HCT116 (cell line): ENCODE measurements around the gene IL12B. TPM values are rescaled to one million over a fixed set of nuclear protein-coding genes. Genes with fewer than 3 reads are reported as not detected.
"Not testable (repeated sequence)": the region's sequence is repeated elsewhere in the genome, so short reads cannot be mapped to it uniquely, and the experiment has no call there.

Experiments
- ATAC-seq: fragments of 200-7000 bp; cut with Tn5 transposase; 2 replicates; pipeline ENCODE4 v1.9.1; 2020; ENCODE audit warnings: mild to moderate bottlenecking, moderate library complexity
- BruUV-seq: library from RNA; stranded (reverse); fragments of 400-500 nt; replicated peaks from 2 replicates; lab custom pipeline; 2021; lab: Mats Ljungman, UMichigan
- CTCF ChIA-PET: fragments of 300-600 bp; sonication (Branson Sonifier 250); formaldehyde crosslinking; loops from one replicate; lab custom pipeline; 2021; ENCODE audit warnings: antibody characterized with exemption; lab: Charles Lee
- POLR2A ChIA-PET: fragments of 300-600, 350-600 bp; sonication (Branson Sonifier 250); formaldehyde crosslinking; loops from one replicate; lab custom pipeline; 2021; ENCODE audit warnings: antibody characterized with exemption; lab: Charles Lee
- RAD21 ChIA-PET, 2 experiments: fragments of 300-600 bp; sonication (Branson Sonifier 250); formaldehyde crosslinking; loops; one replicate each; lab custom pipeline; 2023; ENCODE audit warnings: low total read pairs in 2 of 2; ENCODE audit not compliant: uncharacterized antibody in 2 of 2, unreplicated experiment in 2 of 2, low non-redundant PET in 1 of 2; lab: Charles Lee
- DNase-seq: peaks from one replicate; pipeline ENCODE4 v3.0.0-alpha.2; 2010; ENCODE audit warnings: low read depth, low spot score
- H2AFZ ChIP-seq: fragments of 200-600 bp; shearing (Covaris generic), sonication (generic); 2 replicates; pipeline ENCODE4 v1.6.1; 2017; ENCODE audit warnings: low read depth, mixed run types, mixed read lengths, antibody characterized with exemption, low read length; ENCODE audit not compliant: poor library complexity, severe bottlenecking
- H3K27ac ChIP-seq: 2 replicates; pipeline ENCODE4 v1.5.1; 2012; ENCODE audit warnings: low read depth, low read length
- H3K27me3 ChIP-seq: fragments of 200-600 bp; sonication (generic); 2 replicates; pipeline ENCODE4 v1.6.1; 2016; ENCODE audit warnings: mixed run types, low read length, mixed read lengths; ENCODE audit not compliant: insufficient read depth
- H3K36me3 ChIP-seq, 2 experiments: fragments of 200-500 bp in 1 of 2; fragments of 200-600 bp in 1 of 2; sonication (Bioruptor generic) in 1 of 2; sonication (generic) in 1 of 2; 2 replicates each; pipeline versions ENCODE4 v1.5.1 to v1.6.1; 2014 to 2016; ENCODE audit warnings: low read length in 2 of 2, inconsistent platforms in 1 of 2, mixed read lengths in 1 of 2, mixed run types in 1 of 2; ENCODE audit not compliant: insufficient read depth in 2 of 2, control insufficient read depth in 1 of 2
- H3K4me1 ChIP-seq, 2 experiments: fragments of 200-600 bp in 1 of 2; sonication (generic) in 1 of 2; 2 replicates each; pipeline versions ENCODE4 v1.5.1 to v1.6.1; 2012 to 2017; ENCODE audit warnings: low read length in 2 of 2, inconsistent platforms in 1 of 2, mild to moderate bottlenecking in 1 of 2, mixed read lengths in 1 of 2, mixed run types in 1 of 2, moderate library complexity in 1 of 2; ENCODE audit not compliant: insufficient read depth in 2 of 2, control insufficient read depth in 1 of 2
- H3K4me2 ChIP-seq: fragments of 200-600 bp; sonication (generic); 2 replicates; pipeline ENCODE4 v1.6.1; 2017; ENCODE audit warnings: mixed run types, low read length, mixed read lengths
- H3K4me3 ChIP-seq, 2 experiments: fragments of 200-600 bp in 1 of 2; sonication (generic) in 1 of 2; replicated peaks in 1 of 2; 2 replicates each; pipeline ENCODE4 v1.5.1; 2011 to 2016; ENCODE audit warnings: low read length in 2 of 2, control low read depth in 1 of 2, low read depth in 1 of 2, mild to moderate bottlenecking in 1 of 2, mixed read lengths in 1 of 2, mixed run types in 1 of 2
- H3K79me2 ChIP-seq: fragments of 200-600 bp; sonication (generic); 2 replicates; pipeline ENCODE4 v1.6.1; 2017; ENCODE audit warnings: mild to moderate bottlenecking, mixed run types, low read length, moderate library complexity, mixed read lengths; ENCODE audit not compliant: insufficient read depth
- H3K9ac ChIP-seq: fragments of 200-600 bp; sonication (generic); 2 replicates; pipeline ENCODE4 v1.6.1; 2016; ENCODE audit warnings: low read length, mixed read lengths
- H3K9me2 ChIP-seq: fragments of 200-600 bp; sonication (generic), shearing (Covaris generic); 2 replicates; pipeline ENCODE4 v1.6.1; 2017; ENCODE audit warnings: mixed run types, mild to moderate bottlenecking, moderate library complexity; ENCODE audit not compliant: insufficient read depth
- H3K9me3 ChIP-seq, 2 experiments: fragments of 200-500 bp in 1 of 2; fragments of 200-600 bp in 1 of 2; sonication (Bioruptor generic) in 1 of 2; sonication (generic) in 1 of 2; 2 replicates each; pipeline ENCODE4 v1.6.1; 2014 to 2017; ENCODE audit warnings: low read length in 2 of 2, mixed read lengths in 2 of 2, inconsistent platforms in 1 of 2, low read depth in 1 of 2, mild to moderate bottlenecking in 1 of 2, mixed run types in 1 of 2, moderate library complexity in 1 of 2; ENCODE audit not compliant: control insufficient read depth in 1 of 2, insufficient read depth in 1 of 2
- H4K20me1 ChIP-seq: fragments of 200-600 bp; sonication (generic), shearing (Covaris generic); 2 replicates; pipeline ENCODE4 v1.6.1; 2017; ENCODE audit warnings: mixed run types, mild to moderate bottlenecking, moderate library complexity; ENCODE audit not compliant: insufficient read depth
- ELF1 ChIP-seq: IDR thresholded peaks from 2 replicates; pipeline ENCODE4 v1.6.1; 2012; ENCODE audit warnings: low read depth, borderline replicate concordance
- FOSL1 ChIP-seq: IDR thresholded peaks from 2 replicates; pipeline ENCODE4 v1.6.1; 2012; ENCODE audit warnings: low read depth
- SP1 ChIP-seq: IDR thresholded peaks from 2 replicates; pipeline ENCODE4 v1.6.1; 2012; ENCODE audit warnings: low read depth
- intact Hi-C: fragments of 100-400 bp; cut with micrococcal nuclease; formaldehyde crosslinking; loops from 2 replicates; pipeline ENCODE4 v1.10.0; 2022
- total RNA-seq: library from RNA; stranded (reverse); gene quantifications from one replicate; pipeline ENCODE4 v1.2.1, GENCODE V29; 2021; ENCODE audit not compliant: unreplicated experiment

The IL12B gene
- total RNA-seq, 1 experiment from 2014 or later: not detected

- ChIA-PET CTCF (interaction anchor here (1.3 kb wide), 1 partner anchor 197 kb away, joined by 4 read pairs; no protein-coding TSS in a partner anchor), POLR2A (no interaction called here)
- no peak overlapping the region for H3K27ac ChIP-seq
- H3K9me3 ChIP-seq: no peaks in the 10 kb centered on the region
- H4K20me1 ChIP-seq: no peaks in the 10 kb centered on the region
- H2AFZ ChIP-seq: no peak overlapping the region
- H3K4me1 ChIP-seq: peaks cover 0 to 10% of the 10 kb centered on the region in 2 experiments; a peak in 2 of 4 replicates
- H3K4me3 ChIP-seq: no peak overlapping the region
- TF ChIP-seq SP1 (no peak), FOSL1 (peak; percentile 34; the same call in 1 of the 2 replicates), ELF1 (no peak)
- TF ChIP-seq, all 23 proteins: peak for 1
- Histone ChIP-seq H3K4me2 (peak overlapping the region; percentile 28; the same call in 1 of the 2 replicates), H3K27me3 (no peaks in the 10 kb centered on the region), H3K9ac (no peak overlapping the region), H3K9me2 (peaks cover 3% of the 10 kb centered on the region; the same call in 1 of the 2 replicates), H3K36me3 (no peaks in the 10 kb centered on the region), H3K79me2 (no peaks in the 10 kb centered on the region)
- RAD21 ChIA-PET: no interaction called here
- intact Hi-C loops: no loop called here
- ATAC-seq (peak; percentile 36; the same call in 1 of the 2 replicates), DNase-seq (no peak)
- BruUV-seq: no TSS peak
Measured at GRCh38 chr5:159353661-159354252, 23.5 kb upstream of the IL12B start.

GRCh38 chr5:159350644-159351043, 20.4 kb upstream of the IL12B start:
- intact Hi-C loops, H3K9me2 ChIP-seq, BruUV-seq, CTCF ChIA-PET, H3K4me2 ChIP-seq, H3K36me3 ChIP-seq, H3K9me3 ChIP-seq, H3K4me1 ChIP-seq, H3K4me3 ChIP-seq, DNase-seq, ATAC-seq, H3K27ac ChIP-seq, H2AFZ ChIP-seq, H4K20me1 ChIP-seq, H3K27me3 ChIP-seq, POLR2A ChIA-PET, H3K79me2 ChIP-seq, H3K9ac ChIP-seq, RAD21 ChIA-PET: not testable (repeated sequence)

- H3K36me3 ChIP-seq, RAD21 ChIA-PET, H3K27me3 ChIP-seq, H3K4me2 ChIP-seq, H3K4me1 ChIP-seq, BruUV-seq, H3K9ac ChIP-seq, POLR2A ChIA-PET, H3K79me2 ChIP-seq, H4K20me1 ChIP-seq, DNase-seq, H2AFZ ChIP-seq, H3K27ac ChIP-seq, H3K9me2 ChIP-seq, CTCF ChIA-PET, H3K9me3 ChIP-seq, intact Hi-C loops, H3K4me3 ChIP-seq, ATAC-seq: not testable (repeated sequence)
Measured at GRCh38 chr5:159350216-159350615, 19.9 kb upstream of the IL12B start.
